Loucy (cell line): Measurements from ENCODE around the gene SRRM5.

Source experiments
- EZH2phosphoT487 ChIP-seq: fragments of 200-600 bp; IDR thresholded peaks from 2 replicates; pipeline ENCODE4 v1.6.1; 2018; ENCODE audit warnings: antibody characterized with exemption, mild to moderate bottlenecking, moderate library complexity, borderline replicate concordance
- TF ChIP-seq, protein P1 (sequence below): fragments of 200-600 bp; sonication (generic); conservative IDR thresholded peaks from 2 replicates; pipeline ENCODE4 v1.5.1; 2014; ENCODE audit warnings: mild to moderate bottlenecking, antibody characterized with exemption, low read length

DNA sequence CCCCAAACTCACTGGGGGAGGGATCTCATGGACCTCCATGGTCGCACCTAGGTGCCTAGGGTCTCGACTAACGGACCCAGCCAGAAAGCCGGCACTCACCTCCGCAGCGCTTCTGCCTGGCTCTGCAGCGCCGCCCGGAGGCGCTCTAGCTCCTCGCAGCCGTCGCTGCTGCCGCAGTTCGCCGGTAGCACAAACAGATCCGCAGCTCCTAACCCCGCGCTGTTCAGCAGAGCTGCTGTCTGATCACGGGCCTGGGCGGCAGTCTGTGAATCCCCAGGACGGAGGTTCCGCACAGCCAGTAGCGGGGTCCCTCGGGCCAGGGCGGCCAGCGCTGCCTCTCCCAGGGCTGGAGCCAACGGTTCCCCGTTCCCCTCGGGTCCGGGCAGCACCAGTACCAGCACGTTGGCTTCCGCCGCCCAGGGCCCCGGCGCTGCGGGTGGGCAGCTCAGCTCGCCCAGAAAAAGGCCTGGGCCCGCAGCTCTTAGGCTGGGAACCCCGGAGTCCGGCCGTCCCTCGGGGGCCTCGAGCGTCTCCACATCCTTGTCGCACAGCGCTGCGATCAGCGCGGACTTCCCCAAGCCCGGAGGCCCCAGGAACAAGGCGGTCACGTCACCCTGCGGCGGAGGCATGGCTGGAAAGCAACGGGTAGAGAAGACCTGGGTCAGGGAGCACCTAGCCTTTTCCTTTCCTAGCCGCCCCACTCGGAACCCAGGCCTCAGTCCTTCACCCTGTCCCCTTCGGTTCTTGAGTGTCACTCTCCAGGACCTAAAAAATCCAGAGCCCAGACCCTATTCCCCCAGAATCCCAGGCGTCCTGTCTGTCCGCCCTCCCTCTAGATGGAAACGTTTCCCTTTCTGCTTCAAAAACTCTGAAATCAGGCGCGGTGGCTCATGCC is 16.9 kb upstream of the SRRM5 start:
- TF ChIP-seq, protein P1, sequence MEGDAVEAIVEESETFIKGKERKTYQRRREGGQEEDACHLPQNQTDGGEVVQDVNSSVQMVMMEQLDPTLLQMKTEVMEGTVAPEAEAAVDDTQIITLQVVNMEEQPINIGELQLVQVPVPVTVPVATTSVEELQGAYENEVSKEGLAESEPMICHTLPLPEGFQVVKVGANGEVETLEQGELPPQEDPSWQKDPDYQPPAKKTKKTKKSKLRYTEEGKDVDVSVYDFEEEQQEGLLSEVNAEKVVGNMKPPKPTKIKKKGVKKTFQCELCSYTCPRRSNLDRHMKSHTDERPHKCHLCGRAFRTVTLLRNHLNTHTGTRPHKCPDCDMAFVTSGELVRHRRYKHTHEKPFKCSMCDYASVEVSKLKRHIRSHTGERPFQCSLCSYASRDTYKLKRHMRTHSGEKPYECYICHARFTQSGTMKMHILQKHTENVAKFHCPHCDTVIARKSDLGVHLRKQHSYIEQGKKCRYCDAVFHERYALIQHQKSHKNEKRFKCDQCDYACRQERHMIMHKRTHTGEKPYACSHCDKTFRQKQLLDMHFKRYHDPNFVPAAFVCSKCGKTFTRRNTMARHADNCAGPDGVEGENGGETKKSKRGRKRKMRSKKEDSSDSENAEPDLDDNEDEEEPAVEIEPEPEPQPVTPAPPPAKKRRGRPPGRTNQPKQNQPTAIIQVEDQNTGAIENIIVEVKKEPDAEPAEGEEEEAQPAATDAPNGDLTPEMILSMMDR = peak; percentile 89
- no peak for TF ChIP-seq EZH2phosphoT487
